ENCODE data around the gene TCF7L1.

The TCF7L1 gene

GRCh38 chr2:85247610-85248009, 114.4 kb downstream of the TCF7L1 start:
- Histone ChIP-seq H4K20me1 (ENCODE audit: control insufficient read depth, insufficient read depth, low read depth, low read length) (no peaks in the 10 kb centered on the region), H3K79me2 (ENCODE audit: control insufficient read depth, low read length) (no peaks in the 10 kb centered on the region), H3K27ac (ENCODE audit: low read depth, low read length) (no peak overlapping the region), H3K4me3 (ENCODE audit: low read length) (no peak overlapping the region), H3K27me3 (ENCODE audit: control insufficient read depth, low read length) (peaks cover 31% of the 10 kb centered on the region), H3K9me2 (replicated peaks; ENCODE audit: control insufficient read depth, low read length) (no peaks in the 10 kb centered on the region), H3K36me3 (ENCODE audit: control insufficient read depth, low read length) (no peaks in the 10 kb centered on the region), H3K4me2 (ENCODE audit: low read length) (no peak overlapping the region), H3F3A (ENCODE audit: control insufficient read depth, insufficient read depth) (no peaks in the 10 kb centered on the region), H3K9me3 (ENCODE audit: control insufficient read depth, insufficient read depth, low read length) (no peaks in the 10 kb centered on the region), H3K4me1 (ENCODE audit: control insufficient read depth, low read length) (0 out of 2 replicates have a peak, but pooled peaks cover 6% of the 10 kb centered on the region)
- no peak for TF ChIP-seq CTCF (IDR thresholded peaks at IDR 0.05; ENCODE audit: low read depth, low read length, poor library complexity, severe bottlenecking)

- H3K9me2 ChIP-seq (replicated peaks; ENCODE audit: control insufficient read depth, low read length), result no peaks in the 10 kb centered on the region
- H3K27me3 ChIP-seq (ENCODE audit: control insufficient read depth, low read length), result peaks cover 33% of the 10 kb centered on the region
- no peak overlapping the region for H3K4me3 ChIP-seq (ENCODE audit: low read length)
- no peaks in the 10 kb centered on the region for H3K79me2 ChIP-seq (ENCODE audit: control insufficient read depth, low read length)
- TF ChIP-seq CTCF (IDR thresholded peaks at IDR 0.05; ENCODE audit: low read depth, low read length, poor library complexity, severe bottlenecking) (no peak), EZH2phosphoT487 (IDR thresholded peaks at IDR 0.05; ENCODE audit: borderline replicate concordance, low read length) (no peak)
- H3K4me1 ChIP-seq (ENCODE audit: control insufficient read depth, low read length), result 0 out of 2 replicates have a peak, but pooled peaks cover 6% of the 10 kb centered on the region
- H3F3A ChIP-seq (ENCODE audit: control insufficient read depth, insufficient read depth), result no peaks in the 10 kb centered on the region
- no peaks in the 10 kb centered on the region for H4K20me1 ChIP-seq (ENCODE audit: control insufficient read depth, insufficient read depth, low read depth, low read length)
- no peak overlapping the region for H3K27ac ChIP-seq (ENCODE audit: low read depth, low read length)
- H3K36me3 ChIP-seq (ENCODE audit: control insufficient read depth, low read length), result no peaks in the 10 kb centered on the region
- no peaks in the 10 kb centered on the region for H3K9me3 ChIP-seq (ENCODE audit: control insufficient read depth, insufficient read depth, low read length)
- H3K4me2 ChIP-seq (ENCODE audit: low read length), result no peak overlapping the region
Observed at GRCh38 chr2:85248773-85249509, 115.7 kb downstream of the TCF7L1 start.

GRCh38 chr2:85250045-85250444, 116.9 kb downstream of the TCF7L1 start:
- 0 out of 2 replicates have a peak, but pooled peaks cover 6% of the 10 kb centered on the region for H3K4me1 ChIP-seq (ENCODE audit: control insufficient read depth, low read length)
- TF ChIP-seq EZH2phosphoT487 (IDR thresholded peaks at IDR 0.05; ENCODE audit: borderline replicate concordance, low read length) (no peak), CTCF (IDR thresholded peaks at IDR 0.05; ENCODE audit: low read depth, low read length, poor library complexity, severe bottlenecking) (no peak)
- no peak overlapping the region for H3K4me3 ChIP-seq (ENCODE audit: low read length)
- peaks cover 29% of the 10 kb centered on the region for H3K27me3 ChIP-seq (ENCODE audit: control insufficient read depth, low read length)
- no peaks in the 10 kb centered on the region for H3K9me3 ChIP-seq (ENCODE audit: control insufficient read depth, insufficient read depth, low read length)
- H3K4me2 ChIP-seq (ENCODE audit: low read length), result no peak overlapping the region
- no peaks in the 10 kb centered on the region for H3K79me2 ChIP-seq (ENCODE audit: control insufficient read depth, low read length)
- H3F3A ChIP-seq (ENCODE audit: control insufficient read depth, insufficient read depth), result no peaks in the 10 kb centered on the region
- H4K20me1 ChIP-seq (ENCODE audit: control insufficient read depth, insufficient read depth, low read depth, low read length), result no peaks in the 10 kb centered on the region
- H3K9me2 ChIP-seq (replicated peaks; ENCODE audit: control insufficient read depth, low read length), result no peaks in the 10 kb centered on the region
- no peak overlapping the region for H3K27ac ChIP-seq (ENCODE audit: low read depth, low read length)
- no peaks in the 10 kb centered on the region for H3K36me3 ChIP-seq (ENCODE audit: control insufficient read depth, low read length)
